Stomach (tissue), 4 donors: Measurements from ENCODE around the gene CD59.

Experiments used
- EP300 ChIP-seq: sonication (generic); formaldehyde crosslinking; IDR thresholded peaks from one replicate; pipeline ENCODE4 v1.6.1; 2017; ENCODE audit warnings: antibody characterized with exemption
- POLR2A ChIP-seq, 4 donors: fragments of 450-650 bp; IDR thresholded peaks; one replicate each; pipeline ENCODE4 v1.6.1; 2016; ENCODE audit warnings: antibody characterized with exemption in 4 of 4, control low read depth in 2 of 4, mild to moderate bottlenecking in 1 of 4, moderate library complexity in 1 of 4
- POLR2AphosphoS5 ChIP-seq, 3 donors: sonication (generic); formaldehyde crosslinking; IDR thresholded peaks; one replicate each; pipeline ENCODE4 v1.6.1; 2016; ENCODE audit warnings: antibody characterized with exemption in 3 of 3
- TF ChIP-seq, protein P1 (sequence below), 7 experiments: fragments of 450-650 bp in 4 of 7; fragments of 200-600 bp in 3 of 7; sonication (generic) in 3 of 7; IDR thresholded peaks; one replicate each; pipeline ENCODE4 v1.5.1; 2016 to 2019; ENCODE audit warnings: antibody characterized with exemption in 7 of 7, control low read depth in 2 of 7, mild to moderate bottlenecking in 1 of 7

DNA sequence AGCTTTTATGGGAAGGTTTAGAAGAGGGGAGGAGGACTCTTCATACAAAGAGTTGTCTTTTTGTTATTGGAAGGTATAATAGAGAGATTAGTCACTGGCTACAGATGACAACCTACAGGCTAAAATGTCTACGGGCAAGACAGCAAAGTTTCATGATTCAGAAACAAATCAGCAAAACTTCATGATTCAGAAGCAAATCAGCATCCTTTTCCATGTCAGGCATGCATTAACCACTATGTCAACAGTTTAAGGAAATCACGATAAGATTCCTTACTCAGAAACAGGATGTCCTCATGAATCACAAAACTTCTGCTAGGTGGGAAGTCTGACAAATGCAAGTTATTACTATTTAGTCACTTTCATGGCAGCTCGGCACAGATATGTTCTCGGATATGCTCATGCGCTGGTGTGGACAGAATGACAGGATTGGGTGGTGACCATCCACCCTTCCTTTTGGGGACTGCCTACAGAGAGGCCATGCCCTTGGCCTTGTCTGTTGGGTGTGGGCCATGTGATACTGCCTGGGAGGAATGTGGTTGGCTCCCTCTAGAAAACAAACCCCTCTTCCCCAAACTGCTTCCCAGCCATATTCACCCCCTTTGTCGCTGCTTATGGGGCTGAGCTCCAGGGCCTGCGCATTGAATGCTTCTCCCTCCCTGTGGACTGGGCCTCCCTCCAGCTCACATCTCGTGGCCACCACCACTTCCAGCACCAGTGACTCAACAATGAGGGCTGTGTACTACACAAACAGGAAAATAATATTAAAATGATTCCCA is 45.7 kb downstream of the CD59 start:
- TF ChIP-seq POLR2A (IDR thresholded peaks at IDR 0.05) (no peak), EP300 (peak; percentile 37), POLR2AphosphoS5 (IDR thresholded peaks at IDR 0.05) (peak; percentile 54 to 89 (median 67))
- TF ChIP-seq, protein P1, sequence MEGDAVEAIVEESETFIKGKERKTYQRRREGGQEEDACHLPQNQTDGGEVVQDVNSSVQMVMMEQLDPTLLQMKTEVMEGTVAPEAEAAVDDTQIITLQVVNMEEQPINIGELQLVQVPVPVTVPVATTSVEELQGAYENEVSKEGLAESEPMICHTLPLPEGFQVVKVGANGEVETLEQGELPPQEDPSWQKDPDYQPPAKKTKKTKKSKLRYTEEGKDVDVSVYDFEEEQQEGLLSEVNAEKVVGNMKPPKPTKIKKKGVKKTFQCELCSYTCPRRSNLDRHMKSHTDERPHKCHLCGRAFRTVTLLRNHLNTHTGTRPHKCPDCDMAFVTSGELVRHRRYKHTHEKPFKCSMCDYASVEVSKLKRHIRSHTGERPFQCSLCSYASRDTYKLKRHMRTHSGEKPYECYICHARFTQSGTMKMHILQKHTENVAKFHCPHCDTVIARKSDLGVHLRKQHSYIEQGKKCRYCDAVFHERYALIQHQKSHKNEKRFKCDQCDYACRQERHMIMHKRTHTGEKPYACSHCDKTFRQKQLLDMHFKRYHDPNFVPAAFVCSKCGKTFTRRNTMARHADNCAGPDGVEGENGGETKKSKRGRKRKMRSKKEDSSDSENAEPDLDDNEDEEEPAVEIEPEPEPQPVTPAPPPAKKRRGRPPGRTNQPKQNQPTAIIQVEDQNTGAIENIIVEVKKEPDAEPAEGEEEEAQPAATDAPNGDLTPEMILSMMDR (IDR thresholded peaks at IDR 0.05): no peak
